SK-N-SH (cell line): ENCODE results near the gene ITGB8. TPM values are rescaled to one million over a fixed set of nuclear protein-coding genes. Genes with fewer than 3 reads are reported as not detected.

Experiments used
- CTCF ChIA-PET: fragments of 300-600, 350-600 bp; formaldehyde crosslinking; extraction: SDS; loops from one replicate; lab custom pipeline; 2021; lab: Yijun Ruan, JAX
- POLR2A ChIA-PET: fragments of 350-600 bp; sonication (Branson Sonifier 250); formaldehyde crosslinking; extraction: SDS; loops from one replicate; lab custom pipeline; 2020; ENCODE audit warnings: antibody characterized with exemption, inconsistent platforms; lab: Yijun Ruan, JAX
- DNase-seq: peaks from one replicate; pipeline ENCODE4 v3.0.0; 2012
- H2AFZ ChIP-seq: fragments of 200-600 bp; sonication (generic); 2 replicates; pipeline ENCODE4 v1.8.1; 2016; ENCODE audit warnings: antibody characterized with exemption, mild to moderate bottlenecking, low read depth
- H3F3A ChIP-seq: fragments of 200-600 bp; sonication (generic); replicated peaks from 2 replicates; pipeline ENCODE3; 2016; ENCODE audit warnings: antibody characterized with exemption, mild to moderate bottlenecking; ENCODE audit not compliant: insufficient read depth
- H3K27ac ChIP-seq, 2 experiments: fragments of 200-500 bp in 1 of 2; fragments of 200-600 bp in 1 of 2; sonication (Bioruptor generic) in 1 of 2; sonication (generic), shearing (Covaris generic) in 1 of 2; 2 replicates each; pipeline versions ENCODE4 v1.5.1 to v1.6.1; 2014 to 2016; ENCODE audit warnings: low read depth in 2 of 2, inconsistent platforms in 1 of 2, low read length in 1 of 2, mild to moderate bottlenecking in 1 of 2, mixed read lengths in 1 of 2
- H3K27me3 ChIP-seq: fragments of 200-600 bp; sonication (generic), shearing (Covaris generic); 2 replicates; pipeline ENCODE4 v1.6.1; 2016; ENCODE audit warnings: mixed run types; ENCODE audit not compliant: insufficient read depth
- H3K36me3 ChIP-seq, 2 experiments: fragments of 200-500 bp in 1 of 2; fragments of 200-600 bp in 1 of 2; sonication (Bioruptor generic) in 1 of 2; sonication (generic) in 1 of 2; replicated peaks in 1 of 2; 2 replicates each; pipeline versions ENCODE3 to v1.5.1; 2014 to 2016; ENCODE audit warnings: low read length in 1 of 2, mild to moderate bottlenecking in 1 of 2; ENCODE audit not compliant: insufficient read depth in 2 of 2, control insufficient read depth in 1 of 2
- H3K4me1 ChIP-seq, 2 experiments: fragments of 200-500 bp in 1 of 2; fragments of 200-600 bp in 1 of 2; sonication (Bioruptor generic) in 1 of 2; sonication (generic), shearing (Covaris generic) in 1 of 2; 2 replicates each; pipeline versions ENCODE4 v1.5.1 to v1.6.1; 2014 to 2016; ENCODE audit warnings: low read depth in 1 of 2, low read length in 1 of 2, mixed run types in 1 of 2; ENCODE audit not compliant: insufficient read depth in 2 of 2, control insufficient read depth in 1 of 2
- H3K4me2 ChIP-seq: fragments of 200-600 bp; sonication (generic), shearing (Covaris generic); 2 replicates; pipeline ENCODE4 v1.6.1; 2017; ENCODE audit warnings: mixed run types
- H3K4me3 ChIP-seq, 2 experiments: fragments of 200-500 bp in 1 of 2; fragments of 200-600 bp in 1 of 2; sonication (Bioruptor generic) in 1 of 2; sonication (generic), shearing (Covaris generic) in 1 of 2; 2 replicates each; pipeline versions ENCODE4 v1.5.1 to v1.8.1; 2014 to 2016; ENCODE audit warnings: low read depth in 2 of 2, inconsistent platforms in 1 of 2, low read length in 1 of 2, mild to moderate bottlenecking in 1 of 2, mixed read lengths in 1 of 2, moderate library complexity in 1 of 2
- H3K79me2 ChIP-seq: fragments of 200-600 bp; sonication (generic); 2 replicates; pipeline ENCODE4 v1.8.1; 2017; ENCODE audit warnings: mild to moderate bottlenecking; ENCODE audit not compliant: insufficient read depth
- H3K9ac ChIP-seq: fragments of 200-600 bp; sonication (generic); 2 replicates; pipeline ENCODE4 v1.6.1; 2017; ENCODE audit warnings: mixed run types
- H3K9me2 ChIP-seq: fragments of 200-600 bp; sonication (generic); 2 replicates; pipeline ENCODE4 v1.6.1; 2017; ENCODE audit warnings: mixed run types
- H3K9me3 ChIP-seq: fragments of 200-600 bp; sonication (generic); 2 replicates; pipeline ENCODE4 v1.6.1; 2017; ENCODE audit warnings: mixed run types, mild to moderate bottlenecking, moderate library complexity
- H4K20me1 ChIP-seq: fragments of 200-600 bp; sonication (generic); 2 replicates; pipeline ENCODE4 v1.6.1; 2017; ENCODE audit warnings: mild to moderate bottlenecking, mixed run types; ENCODE audit not compliant: insufficient read depth
- FOSL2 ChIP-seq: IDR thresholded peaks from 2 replicates; pipeline ENCODE4 v1.4.0; 2012; ENCODE audit warnings: low read depth, mild to moderate bottlenecking, moderate library complexity, borderline replicate concordance
- FOXJ3 ChIP-seq: sonication (generic); formaldehyde crosslinking; IDR thresholded peaks from 2 replicates; pipeline ENCODE4 v1.5.1; 2020; ENCODE audit warnings: mild to moderate bottlenecking, missing genetic modification reagents
- GATA2 ChIP-seq: sonication (generic); formaldehyde crosslinking; IDR thresholded peaks from 2 replicates; pipeline ENCODE4 v1.5.0; 2020; ENCODE audit warnings: mild to moderate bottlenecking, missing genetic modification reagents
- MEF2A ChIP-seq: IDR thresholded peaks from 2 replicates; pipeline ENCODE4 v1.4.0; 2012; ENCODE audit warnings: low read depth, borderline replicate concordance
- NFIC ChIP-seq: IDR thresholded peaks from 2 replicates; pipeline ENCODE4 v1.4.0; 2012; ENCODE audit warnings: borderline replicate concordance
- NRF1 ChIP-seq: IDR thresholded peaks from 2 replicates; pipeline ENCODE4 v1.6.1; 2012; ENCODE audit warnings: low read depth, mild to moderate bottlenecking, low read length
- RAD21 ChIP-seq: IDR thresholded peaks from 2 replicates; pipeline ENCODE4 v1.6.1; 2012; ENCODE audit warnings: mild to moderate bottlenecking, low read length
- RCOR1 ChIP-seq: fragments of 150-350 bp; IDR thresholded peaks from 2 replicates; pipeline ENCODE4 v1.6.1; 2017; ENCODE audit warnings: antibody characterized with exemption, low read length
- RFX5 ChIP-seq: IDR thresholded peaks from 2 replicates; pipeline ENCODE4 v1.6.1; 2012; ENCODE audit warnings: mild to moderate bottlenecking, improper control_type of control experiment, low read length
- RXRA ChIP-seq: IDR thresholded peaks from 2 replicates; pipeline ENCODE4 v1.4.0; 2012; ENCODE audit warnings: low read depth, mild to moderate bottlenecking, borderline replicate concordance
- TEAD4 ChIP-seq: IDR thresholded peaks from 2 replicates; pipeline ENCODE4 v1.4.0; 2012; ENCODE audit warnings: mild to moderate bottlenecking, borderline replicate concordance; ENCODE audit not compliant: insufficient read depth
- WGBS: methylation state at CpG from one replicate; pipeline ENCODE4 v1.1.6; 2017; ENCODE audit warnings: low lambda C conversion rate; 5-methylcytosine and 5-hydroxymethylcytosine counted together
- polyA plus RNA-seq, 3 experiments: library from polyadenylated mRNA; depleted of rRNA; stranded (reverse); fragments of >200 nt; gene quantifications; 2 replicates each; pipeline ENCODE4 v1.2.3, GENCODE V29; 2012
- TF ChIP-seq, protein P1 (sequence below): IDR thresholded peaks from 2 replicates; pipeline ENCODE4 v1.6.1; 2012; ENCODE audit warnings: mild to moderate bottlenecking, low read depth, low read length, moderate library complexity
- TF ChIP-seq, protein P2 (sequence below): IDR thresholded peaks from 2 replicates; pipeline ENCODE4; 2012

The ITGB8 gene
- polyA plus RNA-seq, 1 of the 3 experiments (the other 2 are of a cell fraction) = 0.62 TPM

DNA sequence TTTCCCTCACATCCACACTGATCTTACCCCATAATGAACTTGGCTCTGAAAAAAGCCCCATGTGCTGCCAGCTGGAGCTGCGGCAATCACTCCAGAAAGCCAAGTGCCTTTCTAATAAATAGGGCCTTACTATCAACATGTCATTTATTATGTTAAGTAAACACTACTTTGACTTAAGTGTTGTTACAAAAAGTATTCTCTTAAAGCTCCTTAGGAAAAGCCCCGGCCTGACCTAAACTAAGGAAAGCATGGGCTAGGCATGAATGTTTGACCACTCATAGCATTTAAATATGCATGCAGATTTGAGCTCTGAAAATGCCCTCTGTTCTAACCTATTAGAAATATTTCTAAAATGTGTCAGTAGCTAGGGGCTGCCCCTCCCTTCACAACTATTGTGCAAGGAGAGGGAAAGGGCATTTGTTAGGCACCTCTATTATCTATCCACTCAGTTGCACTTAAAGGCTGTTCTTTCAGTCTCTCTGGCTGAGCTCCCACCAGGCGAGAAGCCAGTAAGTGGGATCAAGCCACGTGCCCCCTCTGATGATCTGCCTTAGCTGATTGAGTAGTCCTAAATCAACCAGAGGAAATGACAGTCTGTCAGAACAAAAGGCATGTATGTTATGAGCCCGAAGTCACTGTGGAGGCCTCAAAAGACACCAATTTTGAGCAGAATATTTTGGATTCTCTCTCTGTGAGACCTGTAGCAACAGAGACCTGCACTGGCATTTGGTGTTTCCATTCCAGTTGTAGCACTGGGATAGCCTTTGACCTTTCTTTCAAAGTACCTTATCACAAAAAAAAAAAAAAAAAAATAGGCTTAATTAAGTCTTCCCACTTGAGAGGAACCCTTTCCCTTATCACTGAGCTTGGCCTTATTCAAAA is 77.1 kb downstream of the ITGB8 start:
- WGBS = 52% methylated on average over 5 of the region's 5 CpGs
- Histone ChIP-seq H3F3A (no peaks in the 10 kb centered on the region), H3K27ac (no peak overlapping the region), H3K79me2 (no peaks in the 10 kb centered on the region), H4K20me1 (no peaks in the 10 kb centered on the region), H3K27me3 (no peaks in the 10 kb centered on the region), H3K4me1 (peaks cover 0 to 11% of the 10 kb centered on the region in 2 experiments; a peak in 2 of 4 replicates), H3K36me3 (no peaks in the 10 kb centered on the region), H3K4me2 (no peak overlapping the region), H3K9me3 (no peaks in the 10 kb centered on the region), H2AFZ (no peak overlapping the region), H3K4me3 (no peak overlapping the region), H3K9me2 (no peaks in the 10 kb centered on the region), H3K9ac (no peak overlapping the region)
- CTCF ChIA-PET = interaction anchor here (0.8 to 1.6 kb wide), 7 partner anchors 9 to 653 kb away, joined by 3 to 5 read pairs (median 3); no protein-coding TSS in a partner anchor
- TF ChIP-seq RAD21 (no peak), RXRA (no peak), NRF1 (no peak), FOXJ3 (CRISPR knock-in tag) (no peak), FOSL2 (no peak), GATA2 (CRISPR knock-in tag) (no peak), TEAD4 (no peak), NFIC (no peak)
- TF ChIP-seq, protein P1, sequence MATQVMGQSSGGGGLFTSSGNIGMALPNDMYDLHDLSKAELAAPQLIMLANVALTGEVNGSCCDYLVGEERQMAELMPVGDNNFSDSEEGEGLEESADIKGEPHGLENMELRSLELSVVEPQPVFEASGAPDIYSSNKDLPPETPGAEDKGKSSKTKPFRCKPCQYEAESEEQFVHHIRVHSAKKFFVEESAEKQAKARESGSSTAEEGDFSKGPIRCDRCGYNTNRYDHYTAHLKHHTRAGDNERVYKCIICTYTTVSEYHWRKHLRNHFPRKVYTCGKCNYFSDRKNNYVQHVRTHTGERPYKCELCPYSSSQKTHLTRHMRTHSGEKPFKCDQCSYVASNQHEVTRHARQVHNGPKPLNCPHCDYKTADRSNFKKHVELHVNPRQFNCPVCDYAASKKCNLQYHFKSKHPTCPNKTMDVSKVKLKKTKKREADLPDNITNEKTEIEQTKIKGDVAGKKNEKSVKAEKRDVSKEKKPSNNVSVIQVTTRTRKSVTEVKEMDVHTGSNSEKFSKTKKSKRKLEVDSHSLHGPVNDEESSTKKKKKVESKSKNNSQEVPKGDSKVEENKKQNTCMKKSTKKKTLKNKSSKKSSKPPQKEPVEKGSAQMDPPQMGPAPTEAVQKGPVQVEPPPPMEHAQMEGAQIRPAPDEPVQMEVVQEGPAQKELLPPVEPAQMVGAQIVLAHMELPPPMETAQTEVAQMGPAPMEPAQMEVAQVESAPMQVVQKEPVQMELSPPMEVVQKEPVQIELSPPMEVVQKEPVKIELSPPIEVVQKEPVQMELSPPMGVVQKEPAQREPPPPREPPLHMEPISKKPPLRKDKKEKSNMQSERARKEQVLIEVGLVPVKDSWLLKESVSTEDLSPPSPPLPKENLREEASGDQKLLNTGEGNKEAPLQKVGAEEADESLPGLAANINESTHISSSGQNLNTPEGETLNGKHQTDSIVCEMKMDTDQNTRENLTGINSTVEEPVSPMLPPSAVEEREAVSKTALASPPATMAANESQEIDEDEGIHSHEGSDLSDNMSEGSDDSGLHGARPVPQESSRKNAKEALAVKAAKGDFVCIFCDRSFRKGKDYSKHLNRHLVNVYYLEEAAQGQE = no peak
- DNase-seq = no peak
- POLR2A ChIA-PET = no interaction called here

DNA sequence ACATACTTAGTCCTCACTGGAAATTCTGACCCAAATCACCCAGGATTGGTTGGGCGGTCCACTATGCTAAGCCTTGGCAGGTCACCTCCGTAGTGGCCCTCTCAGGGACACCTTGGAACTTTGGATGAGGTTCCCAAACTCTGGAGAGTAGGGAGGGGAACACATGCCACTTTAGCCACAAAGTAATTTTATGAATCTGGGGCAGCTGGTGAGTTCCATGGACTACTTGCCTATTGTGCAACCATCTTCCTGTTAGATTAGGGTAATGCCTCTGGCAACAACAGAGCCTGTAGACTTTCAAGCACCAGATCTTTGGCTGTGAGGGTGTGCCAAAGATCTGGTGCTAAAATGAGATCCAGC is 77.7 kb downstream of the ITGB8 start:
- no peaks in the 10 kb centered on the region for H3K9me2 ChIP-seq
- TF ChIP-seq RFX5 (no peak), MEF2A (no peak), RCOR1 (no peak)
- TF ChIP-seq, protein P2, sequence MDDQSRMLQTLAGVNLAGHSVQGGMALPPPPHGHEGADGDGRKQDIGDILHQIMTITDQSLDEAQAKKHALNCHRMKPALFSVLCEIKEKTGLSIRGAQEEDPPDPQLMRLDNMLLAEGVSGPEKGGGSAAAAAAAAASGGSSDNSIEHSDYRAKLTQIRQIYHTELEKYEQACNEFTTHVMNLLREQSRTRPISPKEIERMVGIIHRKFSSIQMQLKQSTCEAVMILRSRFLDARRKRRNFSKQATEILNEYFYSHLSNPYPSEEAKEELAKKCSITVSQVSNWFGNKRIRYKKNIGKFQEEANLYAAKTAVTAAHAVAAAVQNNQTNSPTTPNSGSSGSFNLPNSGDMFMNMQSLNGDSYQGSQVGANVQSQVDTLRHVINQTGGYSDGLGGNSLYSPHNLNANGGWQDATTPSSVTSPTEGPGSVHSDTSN = no peak
- no peaks in the 10 kb centered on the region for H3K36me3 ChIP-seq
- H2AFZ ChIP-seq = no peak overlapping the region
- no peak overlapping the region for H3K9ac ChIP-seq
- H3K4me3 ChIP-seq = no peak overlapping the region
- 90% methylated on average over 2 of the region's 2 CpGs for WGBS
- H3K4me1 ChIP-seq = peaks cover 0 to 9% of the 10 kb centered on the region in 2 experiments; a peak in 2 of 4 replicates
- ChIA-PET CTCF (interaction anchor here (0.8 to 1.6 kb wide), 5 partner anchors 14 to 654 kb away, joined by 3 to 5 read pairs (median 3); no protein-coding TSS in a partner anchor), POLR2A (no interaction called here)
- no peak overlapping the region for H3K27ac ChIP-seq
- no peaks in the 10 kb centered on the region for H3K9me3 ChIP-seq
- no peaks in the 10 kb centered on the region for H4K20me1 ChIP-seq
- no peaks in the 10 kb centered on the region for H3K79me2 ChIP-seq
- no peaks in the 10 kb centered on the region for H3F3A ChIP-seq
- no peaks in the 10 kb centered on the region for H3K27me3 ChIP-seq
- no peak overlapping the region for H3K4me2 ChIP-seq
- DNase-seq = no peak
